ENCODE measurements around the gene NTN3. TPM values are rescaled to one million over a fixed set of nuclear protein-coding genes. Genes with fewer than 3 reads are reported as not detected.

The NTN3 gene
- polyA plus RNA-seq, 1 of the 3 experiments (the other 2 are of a cell fraction): 0.28 TPM

GRCh38 chr16:2498531-2499253 is 27.6 kb downstream of the NTN3 start:
- no peak for DNase-seq
- no peak overlapping the region; a peak in 1 of 4 replicates for H3K27ac ChIP-seq (ENCODE audit: low read depth in 2 of 2, low read length in 1 of 2)
- no peak overlapping the region for H2AFZ ChIP-seq (ENCODE audit: low read depth)
- H3K4me2 ChIP-seq: no peak overlapping the region
- no peaks in the 10 kb centered on the region for H3K9me3 ChIP-seq
- H3K9me2 ChIP-seq: no peaks in the 10 kb centered on the region
- no peak overlapping the region for H3K9ac ChIP-seq
- 0 out of 2 replicates have a peak, but pooled peaks cover 4% of the 10 kb centered on the region for H4K20me1 ChIP-seq (ENCODE audit: insufficient read depth)
- CTCF ChIA-PET: interaction anchor here (0.9 to 4.3 kb wide), 6 partner anchors 12 to 78 kb away, joined by 3 to 95 read pairs (median 5); partner anchors contain the start of genes NTN3, TBC1D24 and TEDC2
- TF ChIP-seq SIN3A (IDR thresholded peaks at IDR 0.05; ENCODE audit: borderline replicate concordance, low read depth, low read length) (no peak), RFX5 (IDR thresholded peaks at IDR 0.05; ENCODE audit: low read length) (no peak), TAF1 (IDR thresholded peaks at IDR 0.05; ENCODE audit: borderline replicate concordance, low read depth, low read length) (no peak), CHD2 (IDR thresholded peaks at IDR 0.05; ENCODE audit: low read length, partially characterized antibody) (no peak), TCF12 (IDR thresholded peaks at IDR 0.05) (no peak), GABPA (IDR thresholded peaks at IDR 0.05; ENCODE audit: low read depth) (no peak), MAX (IDR thresholded peaks at IDR 0.05; ENCODE audit: low read depth) (no peak), NRF1 (IDR thresholded peaks at IDR 0.05; ENCODE audit: low read depth, low read length) (no peak)
- H3K36me3 ChIP-seq (replicated peaks in 1 of 2; ENCODE audit: control insufficient read depth in 1 of 2, insufficient read depth in 2 of 2, low read length in 1 of 2): peaks cover 0 to 16% of the 10 kb centered on the region in 2 experiments
- peaks cover 2% of the 10 kb centered on the region for H3F3A ChIP-seq (replicated peaks; ENCODE audit: insufficient read depth)
- POLR2A ChIA-PET: interaction anchor here (0.6 kb wide), 1 partner anchor 503 kb away, joined by 3 read pairs; no protein-coding TSS in a partner anchor
- H3K27me3 ChIP-seq (ENCODE audit: insufficient read depth): no peaks in the 10 kb centered on the region
- 89% methylated on average over 3 of the region's 15 CpGs for WGBS (ENCODE audit: low lambda C conversion rate)
- H3K4me1 ChIP-seq (ENCODE audit: control insufficient read depth in 1 of 2, insufficient read depth in 2 of 2, low read depth in 1 of 2, low read length in 1 of 2): peaks cover 0 to 27% of the 10 kb centered on the region in 2 experiments; a peak in 1 of 4 replicates
- no peaks in the 10 kb centered on the region for H3K79me2 ChIP-seq (ENCODE audit: insufficient read depth)
- H3K4me3 ChIP-seq (ENCODE audit: low read depth in 2 of 2, low read length in 1 of 2): no peak overlapping the region

GRCh38 chr16:2499454-2499853 is 28.4 kb downstream of the NTN3 start:
- H3K4me1 ChIP-seq (ENCODE audit: control insufficient read depth in 1 of 2, insufficient read depth in 2 of 2, low read depth in 1 of 2, low read length in 1 of 2): peaks cover 0 to 27% of the 10 kb centered on the region in 2 experiments; a peak in 1 of 4 replicates

More at GRCh38 chr16:2499454-2499853, 28.4 kb downstream of the NTN3 start:
- Histone ChIP-seq H3K27me3 (ENCODE audit: insufficient read depth) (no peaks in the 10 kb centered on the region), H3K9me3 (no peaks in the 10 kb centered on the region), H3K9ac (no peak overlapping the region), H3F3A (replicated peaks; ENCODE audit: insufficient read depth) (peaks cover 4% of the 10 kb centered on the region), H3K79me2 (ENCODE audit: insufficient read depth) (no peaks in the 10 kb centered on the region), H3K9me2 (no peaks in the 10 kb centered on the region), H4K20me1 (ENCODE audit: insufficient read depth) (0 out of 2 replicates have a peak, but pooled peaks cover 4% of the 10 kb centered on the region), H3K27ac (ENCODE audit: low read depth in 2 of 2, low read length in 1 of 2) (no peak overlapping the region), H3K4me2 (no peak overlapping the region), H2AFZ (ENCODE audit: low read depth) (no peak overlapping the region), H3K4me3 (ENCODE audit: low read depth in 2 of 2, low read length in 1 of 2) (no peak overlapping the region), H3K36me3 (replicated peaks in 1 of 2; ENCODE audit: control insufficient read depth in 1 of 2, insufficient read depth in 2 of 2, low read length in 1 of 2) (peaks cover 0 to 16% of the 10 kb centered on the region in 2 experiments)
- POLR2A ChIA-PET: no interaction called here
- WGBS (ENCODE audit: low lambda C conversion rate): 87% methylated on average over 4 of the region's 6 CpGs
- CTCF ChIA-PET: interaction anchor here (1.0 to 4.3 kb wide), 7 partner anchors 13 to 76 kb away, joined by 3 to 95 read pairs (median 5); partner anchors contain the start of genes CCNF, NTN3, TBC1D24 and TEDC2
- TF ChIP-seq EZH2phosphoT487 (IDR thresholded peaks at IDR 0.05; ENCODE audit: borderline replicate concordance, low read depth) (no peak), CTCF (IDR thresholded peaks at IDR 0.05) (no peak), FOSL2 (IDR thresholded peaks at IDR 0.05; ENCODE audit: borderline replicate concordance, low read depth) (no peak), USF1 (IDR thresholded peaks at IDR 0.05; ENCODE audit: borderline replicate concordance, low read depth) (no peak), MAX (IDR thresholded peaks at IDR 0.05; ENCODE audit: low read depth) (no peak), USF2 (IDR thresholded peaks at IDR 0.05; ENCODE audit: borderline replicate concordance, low read depth, low read length) (no peak), POLR2AphosphoS5 (IDR thresholded peaks at IDR 0.05; ENCODE audit: low read depth, low read length) (no peak)
- no peak for DNase-seq
